ENCODE results near the gene DIAPH1.
A peak's percentile ranks its signal among the peaks of the same experiment; 100 is the strongest.

Gene DIAPH1

GRCh38 chr5:141517880-141518617 lies 100.8 kb downstream of the DIAPH1 start:
- no peak for DNase-seq

GRCh38 chr5:141517312-141517711 lies 101.5 kb downstream of the DIAPH1 start:
- no peak for DNase-seq

- no peak for DNase-seq
Observed at GRCh38 chr5:141516672-141517025, 102.2 kb downstream of the DIAPH1 start.

- DNase-seq, result no peak
Observed at GRCh38 chr5:141515946-141516671, 102.7 kb downstream of the DIAPH1 start.

GRCh38 chr5:141515141-141515540 lies 103.7 kb downstream of the DIAPH1 start:
- DNase-seq, result no peak

- DNase-seq, result no peak
Observed at GRCh38 chr5:141514330-141515133, 104.3 kb downstream of the DIAPH1 start.

GRCh38 chr5:141513627-141514329 lies 105.0 kb downstream of the DIAPH1 start:
- DNase-seq, result peak; percentile 41

GRCh38 chr5:141512911-141513626 lies 105.7 kb downstream of the DIAPH1 start:
- peak; percentile 33 for DNase-seq

- DNase-seq, result peak; percentile 83
Observed at GRCh38 chr5:141512390-141512910, 106.3 kb downstream of the DIAPH1 start.

- DNase-seq, result no peak
Observed at GRCh38 chr5:141511771-141512325, 107.0 kb downstream of the DIAPH1 start.

- DNase-seq, result no peak
Observed at GRCh38 chr5:141510850-141511601, 107.8 kb downstream of the DIAPH1 start.

- no peak for DNase-seq
Observed at GRCh38 chr5:141510160-141510559, 108.6 kb downstream of the DIAPH1 start.

GRCh38 chr5:141508798-141509611 lies 109.8 kb downstream of the DIAPH1 start:
- DNase-seq, result no peak

- no peak for DNase-seq
Observed at GRCh38 chr5:141508440-141508797, 110.4 kb downstream of the DIAPH1 start.

- DNase-seq, result no peak
Observed at GRCh38 chr5:141507387-141508091, 111.3 kb downstream of the DIAPH1 start.

GRCh38 chr5:141506381-141507155 lies 112.2 kb downstream of the DIAPH1 start:
- no peak for DNase-seq

- DNase-seq, result no peak
Observed at GRCh38 chr5:141504216-141504615, 114.6 kb downstream of the DIAPH1 start.

- no peak for DNase-seq
Observed at GRCh38 chr5:141503681-141504080, 115.1 kb downstream of the DIAPH1 start.

- DNase-seq, result no peak
Observed at GRCh38 chr5:141501761-141502160, 117.0 kb downstream of the DIAPH1 start.
